ENCODE results near the gene SAP130.

The SAP130 gene

DNA sequence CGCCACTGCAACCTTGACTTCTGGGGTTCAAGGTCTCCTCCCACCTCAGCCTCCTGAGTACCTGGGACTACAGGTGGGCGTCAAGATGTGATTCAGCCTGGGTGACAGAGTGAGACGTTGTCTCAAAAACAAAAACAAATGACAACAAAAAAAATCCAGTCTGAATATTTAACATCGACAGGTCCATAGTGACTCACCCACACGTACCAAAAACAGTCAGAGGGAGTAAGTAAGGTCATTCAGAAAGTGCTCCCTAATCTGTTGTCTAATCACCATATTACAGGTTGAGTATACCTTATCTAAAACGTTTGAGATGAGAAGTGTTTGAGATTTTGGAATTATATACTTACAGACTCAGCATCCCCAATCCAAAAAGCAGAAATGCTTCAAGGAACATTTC is 24.4 kb downstream of the SAP130 start:
- TF ChIP-seq ARNTL (CRISPR knock-in tag; IDR thresholded peaks at IDR 0.05; ENCODE audit: borderline replicate concordance, low read depth) (no peak), PPARA (CRISPR knock-in tag; IDR thresholded peaks at IDR 0.05; ENCODE audit: borderline replicate concordance) (no peak), OSR1 (CRISPR knock-in tag; IDR thresholded peaks at IDR 0.05) (no peak), ZFP3 (CRISPR knock-in tag; IDR thresholded peaks at IDR 0.05) (no peak), SNAI2 (CRISPR knock-in tag; IDR thresholded peaks at IDR 0.05) (no peak), BACH2 (CRISPR knock-in tag; IDR thresholded peaks at IDR 0.05; ENCODE audit: borderline replicate concordance) (no peak), ZNF565 (CRISPR knock-in tag; conservative IDR thresholded peaks at IDR 0.05; ENCODE audit: low read depth) (no peak), ZFP30 (CRISPR knock-in tag; IDR thresholded peaks at IDR 0.05) (no peak), ZC3H10 (CRISPR knock-in tag; IDR thresholded peaks at IDR 0.05) (no peak), TOX (CRISPR knock-in tag; IDR thresholded peaks at IDR 0.05; ENCODE audit: borderline replicate concordance) (no peak), ESRRG (CRISPR knock-in tag; IDR thresholded peaks at IDR 0.05) (no peak)
- no peak for ATAC-seq

- TF ChIP-seq ISL1 (CRISPR knock-in tag; IDR thresholded peaks at IDR 0.05), result no peak
- no peak for TF ChIP-seq RARB (CRISPR knock-in tag; IDR thresholded peaks at IDR 0.05)
- no peak for TF ChIP-seq ZC3H10 (CRISPR knock-in tag; IDR thresholded peaks at IDR 0.05)
- TF ChIP-seq CREB5 (CRISPR knock-in tag; IDR thresholded peaks at IDR 0.05; ENCODE audit: low read depth), result no peak
- no peak for TF ChIP-seq BACH2 (CRISPR knock-in tag; IDR thresholded peaks at IDR 0.05; ENCODE audit: borderline replicate concordance)
- no peak for TF ChIP-seq OSR1 (CRISPR knock-in tag; IDR thresholded peaks at IDR 0.05)
- no peak for TF ChIP-seq CSRNP3 (CRISPR knock-in tag; IDR thresholded peaks at IDR 0.05)
- TF ChIP-seq CSDC2 (CRISPR knock-in tag; IDR thresholded peaks at IDR 0.05), result no peak
- no peak for TF ChIP-seq ARNTL (CRISPR knock-in tag; IDR thresholded peaks at IDR 0.05; ENCODE audit: borderline replicate concordance, low read depth)
- TF ChIP-seq SNAI2 (CRISPR knock-in tag; IDR thresholded peaks at IDR 0.05), result no peak
- TF ChIP-seq TOX (CRISPR knock-in tag; IDR thresholded peaks at IDR 0.05; ENCODE audit: borderline replicate concordance), result no peak
- no peak for TF ChIP-seq PPARA (CRISPR knock-in tag; IDR thresholded peaks at IDR 0.05; ENCODE audit: borderline replicate concordance)
- no peak for TF ChIP-seq ZNF565 (CRISPR knock-in tag; conservative IDR thresholded peaks at IDR 0.05; ENCODE audit: low read depth)
- TF ChIP-seq ZNF8 (CRISPR knock-in tag; IDR thresholded peaks at IDR 0.05), result no peak
- no peak for ATAC-seq
These were observed 31.7 kb downstream of the SAP130 start for GRCh38 chr2:127996160-127996559.

DNA sequence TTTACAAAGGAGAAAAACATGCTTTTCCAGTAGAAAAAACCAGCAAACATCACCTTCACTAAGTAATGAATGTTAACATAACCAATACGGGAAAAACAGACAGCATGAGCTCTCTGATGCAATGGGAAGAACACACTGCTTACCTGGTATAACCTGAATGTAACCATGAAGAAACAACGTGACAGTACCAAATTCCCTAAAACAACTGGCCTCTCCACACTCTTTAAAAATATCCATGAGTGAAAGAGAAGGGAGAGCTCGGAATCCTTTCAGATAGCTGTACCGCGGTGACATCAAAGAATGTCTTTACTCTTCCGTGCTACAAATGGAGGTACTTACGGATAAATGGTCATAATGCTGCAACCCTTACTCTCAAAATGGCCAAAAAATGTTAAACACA is 32.1 kb downstream of the SAP130 start:
- no peak for ATAC-seq
- TF ChIP-seq RARB (CRISPR knock-in tag; IDR thresholded peaks at IDR 0.05), result no peak
- no peak for TF ChIP-seq ZC3H10 (CRISPR knock-in tag; IDR thresholded peaks at IDR 0.05)
- TF ChIP-seq SNAI2 (CRISPR knock-in tag; IDR thresholded peaks at IDR 0.05), result no peak
- no peak for TF ChIP-seq ARNTL (CRISPR knock-in tag; IDR thresholded peaks at IDR 0.05; ENCODE audit: borderline replicate concordance, low read depth)
- no peak for TF ChIP-seq ISL1 (CRISPR knock-in tag; IDR thresholded peaks at IDR 0.05)
- TF ChIP-seq GLIS3 (CRISPR knock-in tag; IDR thresholded peaks at IDR 0.05), result no peak
- no peak for TF ChIP-seq ZFP3 (CRISPR knock-in tag; IDR thresholded peaks at IDR 0.05)
- TF ChIP-seq ZNF565 (CRISPR knock-in tag; conservative IDR thresholded peaks at IDR 0.05; ENCODE audit: low read depth), result no peak
- TF ChIP-seq TOX (CRISPR knock-in tag; IDR thresholded peaks at IDR 0.05; ENCODE audit: borderline replicate concordance), result no peak

DNA sequence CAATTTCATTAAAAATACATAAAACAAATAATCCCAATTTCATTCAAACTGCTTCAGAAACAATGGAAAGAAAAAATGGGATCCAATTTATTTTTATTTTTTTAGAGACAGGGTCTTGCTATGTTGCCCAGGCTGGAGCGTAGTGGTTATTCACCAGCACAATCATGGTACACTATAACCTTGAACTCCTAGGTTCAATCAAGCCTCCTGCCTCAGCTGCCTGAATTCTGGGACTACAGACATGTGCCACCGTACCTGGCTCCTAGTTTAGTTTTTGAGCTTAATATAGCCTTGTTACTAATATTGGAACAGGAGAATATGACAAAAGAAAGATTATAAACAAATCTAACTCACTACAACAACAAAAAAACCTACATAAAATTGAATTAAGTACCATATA is 34.2 kb downstream of the SAP130 start:
- TF ChIP-seq ZFP3 (CRISPR knock-in tag; IDR thresholded peaks at IDR 0.05) (no peak), TCF4 (CRISPR knock-in tag; IDR thresholded peaks at IDR 0.05; ENCODE audit: borderline replicate concordance) (no peak), ZNF565 (CRISPR knock-in tag; conservative IDR thresholded peaks at IDR 0.05; ENCODE audit: low read depth) (no peak), CSRNP3 (CRISPR knock-in tag; IDR thresholded peaks at IDR 0.05) (no peak), ZNF8 (CRISPR knock-in tag; IDR thresholded peaks at IDR 0.05) (no peak), OSR1 (CRISPR knock-in tag; IDR thresholded peaks at IDR 0.05) (no peak), PATZ1 (CRISPR knock-in tag; IDR thresholded peaks at IDR 0.05; ENCODE audit: borderline replicate concordance) (no peak), ESRRG (CRISPR knock-in tag; IDR thresholded peaks at IDR 0.05) (no peak), ISL1 (CRISPR knock-in tag; IDR thresholded peaks at IDR 0.05) (no peak), ARNTL (CRISPR knock-in tag; IDR thresholded peaks at IDR 0.05; ENCODE audit: borderline replicate concordance, low read depth) (no peak), ZNF70 (CRISPR knock-in tag; IDR thresholded peaks at IDR 0.05) (no peak), ZFP30 (CRISPR knock-in tag; IDR thresholded peaks at IDR 0.05) (no peak)
- TF ChIP-seq, protein P1, sequence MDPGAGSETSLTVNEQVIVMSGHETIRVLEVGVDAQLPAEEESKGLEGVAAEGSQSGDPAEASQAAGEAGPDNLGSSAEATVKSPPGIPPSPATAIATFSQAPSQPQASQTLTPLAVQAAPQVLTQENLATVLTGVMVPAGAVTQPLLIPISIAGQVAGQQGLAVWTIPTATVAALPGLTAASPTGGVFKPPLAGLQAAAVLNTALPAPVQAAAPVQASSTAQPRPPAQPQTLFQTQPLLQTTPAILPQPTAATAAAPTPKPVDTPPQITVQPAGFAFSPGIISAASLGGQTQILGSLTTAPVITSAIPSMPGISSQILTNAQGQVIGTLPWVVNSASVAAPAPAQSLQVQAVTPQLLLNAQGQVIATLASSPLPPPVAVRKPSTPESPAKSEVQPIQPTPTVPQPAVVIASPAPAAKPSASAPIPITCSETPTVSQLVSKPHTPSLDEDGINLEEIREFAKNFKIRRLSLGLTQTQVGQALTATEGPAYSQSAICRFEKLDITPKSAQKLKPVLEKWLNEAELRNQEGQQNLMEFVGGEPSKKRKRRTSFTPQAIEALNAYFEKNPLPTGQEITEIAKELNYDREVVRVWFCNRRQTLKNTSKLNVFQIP (CRISPR knock-in tag; IDR thresholded peaks at IDR 0.05; ENCODE audit: borderline replicate concordance, low read depth), result no peak
- TF ChIP-seq, protein P2, sequence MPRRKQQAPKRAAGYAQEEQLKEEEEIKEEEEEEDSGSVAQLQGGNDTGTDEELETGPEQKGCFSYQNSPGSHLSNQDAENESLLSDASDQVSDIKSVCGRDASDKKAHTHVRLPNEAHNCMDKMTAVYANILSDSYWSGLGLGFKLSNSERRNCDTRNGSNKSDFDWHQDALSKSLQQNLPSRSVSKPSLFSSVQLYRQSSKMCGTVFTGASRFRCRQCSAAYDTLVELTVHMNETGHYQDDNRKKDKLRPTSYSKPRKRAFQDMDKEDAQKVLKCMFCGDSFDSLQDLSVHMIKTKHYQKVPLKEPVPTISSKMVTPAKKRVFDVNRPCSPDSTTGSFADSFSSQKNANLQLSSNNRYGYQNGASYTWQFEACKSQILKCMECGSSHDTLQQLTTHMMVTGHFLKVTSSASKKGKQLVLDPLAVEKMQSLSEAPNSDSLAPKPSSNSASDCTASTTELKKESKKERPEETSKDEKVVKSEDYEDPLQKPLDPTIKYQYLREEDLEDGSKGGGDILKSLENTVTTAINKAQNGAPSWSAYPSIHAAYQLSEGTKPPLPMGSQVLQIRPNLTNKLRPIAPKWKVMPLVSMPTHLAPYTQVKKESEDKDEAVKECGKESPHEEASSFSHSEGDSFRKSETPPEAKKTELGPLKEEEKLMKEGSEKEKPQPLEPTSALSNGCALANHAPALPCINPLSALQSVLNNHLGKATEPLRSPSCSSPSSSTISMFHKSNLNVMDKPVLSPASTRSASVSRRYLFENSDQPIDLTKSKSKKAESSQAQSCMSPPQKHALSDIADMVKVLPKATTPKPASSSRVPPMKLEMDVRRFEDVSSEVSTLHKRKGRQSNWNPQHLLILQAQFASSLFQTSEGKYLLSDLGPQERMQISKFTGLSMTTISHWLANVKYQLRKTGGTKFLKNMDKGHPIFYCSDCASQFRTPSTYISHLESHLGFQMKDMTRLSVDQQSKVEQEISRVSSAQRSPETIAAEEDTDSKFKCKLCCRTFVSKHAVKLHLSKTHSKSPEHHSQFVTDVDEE (CRISPR knock-in tag; IDR thresholded peaks at IDR 0.05), result no peak
- no peak for ATAC-seq

All from SK-N-SH treated with all-trans-retinoic acid at 6 μM for 48 hours (cell line).